ENCODE results near the gene MARCHF5. TPM values are rescaled to one million over a fixed set of nuclear protein-coding genes. Genes with fewer than 3 reads are reported as not detected.
"Not testable (repeated sequence)": the region's sequence is repeated elsewhere in the genome, so short reads cannot be mapped to it uniquely, and the experiment has no call there.

Gene MARCHF5
- total RNA-seq, 1 experiment from 2014 or later: 66.2 TPM

GRCh38 chr10:92327445-92328433, 36.8 kb downstream of the MARCHF5 start:
- POLR2A ChIA-PET: no interaction called here
- H3K4me1 ChIP-seq (ENCODE audit: control insufficient read depth, insufficient read depth, low read length): no peaks in the 10 kb centered on the region; the same call in 1 of the 2 replicates
- CTCF ChIA-PET: interaction anchor here (0.6 kb wide), 1 partner anchor 24 kb away, joined by 3 read pairs; no protein-coding TSS in a partner anchor
- ATAC-seq (no peak), DNase-seq (ENCODE audit: low read depth, low spot score) (no peak)
- no peak overlapping the region for H3K27ac ChIP-seq (ENCODE audit: low read length)
- TF ChIP-seq, protein P1, sequence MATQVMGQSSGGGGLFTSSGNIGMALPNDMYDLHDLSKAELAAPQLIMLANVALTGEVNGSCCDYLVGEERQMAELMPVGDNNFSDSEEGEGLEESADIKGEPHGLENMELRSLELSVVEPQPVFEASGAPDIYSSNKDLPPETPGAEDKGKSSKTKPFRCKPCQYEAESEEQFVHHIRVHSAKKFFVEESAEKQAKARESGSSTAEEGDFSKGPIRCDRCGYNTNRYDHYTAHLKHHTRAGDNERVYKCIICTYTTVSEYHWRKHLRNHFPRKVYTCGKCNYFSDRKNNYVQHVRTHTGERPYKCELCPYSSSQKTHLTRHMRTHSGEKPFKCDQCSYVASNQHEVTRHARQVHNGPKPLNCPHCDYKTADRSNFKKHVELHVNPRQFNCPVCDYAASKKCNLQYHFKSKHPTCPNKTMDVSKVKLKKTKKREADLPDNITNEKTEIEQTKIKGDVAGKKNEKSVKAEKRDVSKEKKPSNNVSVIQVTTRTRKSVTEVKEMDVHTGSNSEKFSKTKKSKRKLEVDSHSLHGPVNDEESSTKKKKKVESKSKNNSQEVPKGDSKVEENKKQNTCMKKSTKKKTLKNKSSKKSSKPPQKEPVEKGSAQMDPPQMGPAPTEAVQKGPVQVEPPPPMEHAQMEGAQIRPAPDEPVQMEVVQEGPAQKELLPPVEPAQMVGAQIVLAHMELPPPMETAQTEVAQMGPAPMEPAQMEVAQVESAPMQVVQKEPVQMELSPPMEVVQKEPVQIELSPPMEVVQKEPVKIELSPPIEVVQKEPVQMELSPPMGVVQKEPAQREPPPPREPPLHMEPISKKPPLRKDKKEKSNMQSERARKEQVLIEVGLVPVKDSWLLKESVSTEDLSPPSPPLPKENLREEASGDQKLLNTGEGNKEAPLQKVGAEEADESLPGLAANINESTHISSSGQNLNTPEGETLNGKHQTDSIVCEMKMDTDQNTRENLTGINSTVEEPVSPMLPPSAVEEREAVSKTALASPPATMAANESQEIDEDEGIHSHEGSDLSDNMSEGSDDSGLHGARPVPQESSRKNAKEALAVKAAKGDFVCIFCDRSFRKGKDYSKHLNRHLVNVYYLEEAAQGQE (IDR thresholded peaks at IDR 0.05; ENCODE audit: insufficient read depth in 1 of 2, low read depth in 2 of 2, low read length in 1 of 2): no peak
- TF ChIP-seq, protein P2, sequence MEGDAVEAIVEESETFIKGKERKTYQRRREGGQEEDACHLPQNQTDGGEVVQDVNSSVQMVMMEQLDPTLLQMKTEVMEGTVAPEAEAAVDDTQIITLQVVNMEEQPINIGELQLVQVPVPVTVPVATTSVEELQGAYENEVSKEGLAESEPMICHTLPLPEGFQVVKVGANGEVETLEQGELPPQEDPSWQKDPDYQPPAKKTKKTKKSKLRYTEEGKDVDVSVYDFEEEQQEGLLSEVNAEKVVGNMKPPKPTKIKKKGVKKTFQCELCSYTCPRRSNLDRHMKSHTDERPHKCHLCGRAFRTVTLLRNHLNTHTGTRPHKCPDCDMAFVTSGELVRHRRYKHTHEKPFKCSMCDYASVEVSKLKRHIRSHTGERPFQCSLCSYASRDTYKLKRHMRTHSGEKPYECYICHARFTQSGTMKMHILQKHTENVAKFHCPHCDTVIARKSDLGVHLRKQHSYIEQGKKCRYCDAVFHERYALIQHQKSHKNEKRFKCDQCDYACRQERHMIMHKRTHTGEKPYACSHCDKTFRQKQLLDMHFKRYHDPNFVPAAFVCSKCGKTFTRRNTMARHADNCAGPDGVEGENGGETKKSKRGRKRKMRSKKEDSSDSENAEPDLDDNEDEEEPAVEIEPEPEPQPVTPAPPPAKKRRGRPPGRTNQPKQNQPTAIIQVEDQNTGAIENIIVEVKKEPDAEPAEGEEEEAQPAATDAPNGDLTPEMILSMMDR (IDR thresholded peaks at IDR 0.05): no peak
- no peak for TF ChIP-seq TCF7L2 (IDR thresholded peaks at IDR 0.05; ENCODE audit: low read depth, low read length)
- no peak for TF ChIP-seq POLR2AphosphoS5 (IDR thresholded peaks at IDR 0.05; ENCODE audit: low read depth, low read length)
- TF ChIP-seq SIN3A (IDR thresholded peaks at IDR 0.05; ENCODE audit: borderline replicate concordance, insufficient read depth, low read depth, low read length): no peak
- intact Hi-C loops (cut with micrococcal nuclease; ENCODE audit: unreplicated experiment): no loop called here
- H3K9me3 ChIP-seq (ENCODE audit: control insufficient read depth, insufficient read depth, low read depth, low read length): no peaks in the 10 kb centered on the region
- no TSS peak for BruUV-seq (replicated peaks)
- no peak overlapping the region for H3K4me3 ChIP-seq (ENCODE audit: low read depth in 2 of 2, low read length in 2 of 2)
- in situ Hi-C loops (cut with HindIII; ENCODE audit: low pct_unique_long_range_greater_than_20kb, low sequenced_read_pairs): no loop called here
- no peaks in the 10 kb centered on the region for H3K27me3 ChIP-seq (ENCODE audit: control insufficient read depth, insufficient read depth, low read length)
- no peaks in the 10 kb centered on the region for H3K36me3 ChIP-seq (ENCODE audit: control insufficient read depth, insufficient read depth, low read length)

DNA sequence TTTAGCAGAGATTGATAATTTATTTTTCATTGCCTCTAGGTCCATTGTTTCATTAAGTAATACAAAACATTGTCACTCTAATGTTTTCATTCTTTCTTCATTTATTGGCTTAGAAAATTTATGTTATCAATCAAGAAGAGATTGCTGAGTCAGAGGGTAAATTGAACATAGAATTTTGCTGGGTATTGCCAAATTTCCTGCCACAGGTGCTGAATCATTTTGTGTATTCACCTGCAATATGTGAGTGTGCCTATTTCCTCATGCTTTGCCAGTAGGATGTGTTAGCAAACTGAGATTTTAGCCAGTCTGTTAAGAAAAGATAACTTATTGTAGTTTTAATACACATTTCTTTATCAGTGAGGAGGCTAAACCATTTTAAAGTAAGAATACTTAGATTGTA, 38.0 kb downstream of the MARCHF5 start:
- in situ Hi-C loops (cut with HindIII; ENCODE audit: low pct_unique_long_range_greater_than_20kb, low sequenced_read_pairs): no loop called here
- Histone ChIP-seq H3K4me3 (ENCODE audit: low read depth in 2 of 2, low read length in 2 of 2) (no peak overlapping the region), H3K36me3 (ENCODE audit: control insufficient read depth, insufficient read depth, low read length) (no peaks in the 10 kb centered on the region), H3K4me1 (ENCODE audit: control insufficient read depth, insufficient read depth, low read length) (no peaks in the 10 kb centered on the region; the same call in 1 of the 2 replicates), H3K9me3 (ENCODE audit: control insufficient read depth, insufficient read depth, low read depth, low read length) (no peaks in the 10 kb centered on the region), H3K27ac (ENCODE audit: low read length) (no peak overlapping the region), H3K27me3 (ENCODE audit: control insufficient read depth, insufficient read depth, low read length) (no peaks in the 10 kb centered on the region)
- ChIA-PET CTCF (no interaction called here), POLR2A (no interaction called here)
- TF ChIP-seq SIN3A (IDR thresholded peaks at IDR 0.05; ENCODE audit: borderline replicate concordance, insufficient read depth, low read depth, low read length) (no peak), TCF7L2 (IDR thresholded peaks at IDR 0.05; ENCODE audit: low read depth, low read length) (no peak), POLR2AphosphoS5 (IDR thresholded peaks at IDR 0.05; ENCODE audit: low read depth, low read length) (no peak)
- ATAC-seq (no peak), DNase-seq (ENCODE audit: low read depth, low spot score) (no peak)
- intact Hi-C loops (cut with micrococcal nuclease; ENCODE audit: unreplicated experiment): no loop called here
- BruUV-seq (replicated peaks): no TSS peak

DNA sequence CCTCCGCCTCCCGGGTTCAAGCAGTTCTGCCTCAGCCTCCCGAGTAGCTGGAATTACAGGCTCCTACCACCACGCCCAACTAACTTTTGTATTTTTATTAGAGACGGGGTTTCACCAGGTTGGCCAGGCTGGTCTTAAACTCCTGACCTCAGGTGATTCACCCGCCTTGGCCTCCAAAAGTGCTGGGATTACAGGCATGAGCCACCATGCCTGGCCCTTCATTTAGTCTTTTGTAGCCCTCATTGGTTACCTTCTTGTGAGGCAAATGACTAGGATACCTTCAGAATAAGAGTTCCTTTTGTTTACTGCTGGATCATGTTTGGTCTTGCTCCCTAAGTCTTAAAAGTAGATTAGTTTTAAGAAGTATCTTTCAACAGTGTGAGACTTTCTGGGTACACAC, 39.0 kb downstream of the MARCHF5 start:
- H3K27me3 ChIP-seq (ENCODE audit: control insufficient read depth, insufficient read depth, low read length); ATAC-seq; CTCF ChIA-PET; POLR2A ChIA-PET; intact Hi-C loops (cut with micrococcal nuclease; ENCODE audit: unreplicated experiment); in situ Hi-C loops (cut with HindIII; ENCODE audit: low pct_unique_long_range_greater_than_20kb, low sequenced_read_pairs); H3K9me3 ChIP-seq (ENCODE audit: control insufficient read depth, insufficient read depth, low read depth, low read length); BruUV-seq (replicated peaks); H3K27ac ChIP-seq (ENCODE audit: low read length); DNase-seq (ENCODE audit: low read depth, low spot score); H3K4me1 ChIP-seq (ENCODE audit: control insufficient read depth, insufficient read depth, low read length); H3K4me3 ChIP-seq (ENCODE audit: low read depth in 2 of 2, low read length in 2 of 2); H3K36me3 ChIP-seq (ENCODE audit: control insufficient read depth, insufficient read depth, low read length): not testable (repeated sequence)
